GM10266 (cell line): ENCODE data around the gene CDK6.

Source experiments
- DNase-seq: peaks from one replicate; pipeline ENCODE4 v3.0.0; 2012; ENCODE audit errors: extremely low spot score
- TF ChIP-seq, protein P1 (sequence below): IDR thresholded peaks from 2 replicates; pipeline ENCODE4 v1.5.1; 2012; ENCODE audit warnings: mild to moderate bottlenecking, low read depth; ENCODE audit not compliant: control insufficient read depth, insufficient read depth; ENCODE audit errors: missing control alignments

Gene CDK6

DNA sequence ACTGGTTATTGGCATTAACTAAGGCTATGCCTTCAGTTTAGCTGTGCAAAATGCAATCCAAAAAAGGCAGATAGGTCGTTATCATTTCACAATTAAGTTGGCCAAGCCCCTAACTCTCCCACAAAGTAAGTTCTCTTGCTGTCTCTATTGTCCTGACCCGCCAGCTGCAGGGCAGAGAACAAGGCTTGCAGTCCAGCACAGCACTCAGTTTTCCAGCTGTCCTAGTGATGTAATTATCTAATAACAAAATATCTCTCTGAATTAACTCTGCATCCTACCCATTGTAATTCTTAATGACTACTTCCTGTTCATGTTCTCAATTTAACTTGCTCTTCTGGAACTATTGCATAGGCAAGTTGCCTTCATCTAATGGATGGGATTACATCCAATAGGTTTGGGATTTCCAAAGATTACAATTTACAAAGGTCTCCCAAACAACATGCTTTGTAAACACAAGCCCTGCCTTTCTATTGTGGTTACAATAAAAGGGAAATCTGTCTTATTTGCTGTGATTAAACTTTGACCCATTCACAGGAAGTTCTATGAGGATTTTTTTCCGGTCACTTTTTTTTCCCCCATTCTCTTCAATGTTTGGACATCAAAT is 55.2 kb downstream of the CDK6 start:
- DNase-seq: no peak
- TF ChIP-seq, protein P1, sequence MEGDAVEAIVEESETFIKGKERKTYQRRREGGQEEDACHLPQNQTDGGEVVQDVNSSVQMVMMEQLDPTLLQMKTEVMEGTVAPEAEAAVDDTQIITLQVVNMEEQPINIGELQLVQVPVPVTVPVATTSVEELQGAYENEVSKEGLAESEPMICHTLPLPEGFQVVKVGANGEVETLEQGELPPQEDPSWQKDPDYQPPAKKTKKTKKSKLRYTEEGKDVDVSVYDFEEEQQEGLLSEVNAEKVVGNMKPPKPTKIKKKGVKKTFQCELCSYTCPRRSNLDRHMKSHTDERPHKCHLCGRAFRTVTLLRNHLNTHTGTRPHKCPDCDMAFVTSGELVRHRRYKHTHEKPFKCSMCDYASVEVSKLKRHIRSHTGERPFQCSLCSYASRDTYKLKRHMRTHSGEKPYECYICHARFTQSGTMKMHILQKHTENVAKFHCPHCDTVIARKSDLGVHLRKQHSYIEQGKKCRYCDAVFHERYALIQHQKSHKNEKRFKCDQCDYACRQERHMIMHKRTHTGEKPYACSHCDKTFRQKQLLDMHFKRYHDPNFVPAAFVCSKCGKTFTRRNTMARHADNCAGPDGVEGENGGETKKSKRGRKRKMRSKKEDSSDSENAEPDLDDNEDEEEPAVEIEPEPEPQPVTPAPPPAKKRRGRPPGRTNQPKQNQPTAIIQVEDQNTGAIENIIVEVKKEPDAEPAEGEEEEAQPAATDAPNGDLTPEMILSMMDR: no peak

DNA sequence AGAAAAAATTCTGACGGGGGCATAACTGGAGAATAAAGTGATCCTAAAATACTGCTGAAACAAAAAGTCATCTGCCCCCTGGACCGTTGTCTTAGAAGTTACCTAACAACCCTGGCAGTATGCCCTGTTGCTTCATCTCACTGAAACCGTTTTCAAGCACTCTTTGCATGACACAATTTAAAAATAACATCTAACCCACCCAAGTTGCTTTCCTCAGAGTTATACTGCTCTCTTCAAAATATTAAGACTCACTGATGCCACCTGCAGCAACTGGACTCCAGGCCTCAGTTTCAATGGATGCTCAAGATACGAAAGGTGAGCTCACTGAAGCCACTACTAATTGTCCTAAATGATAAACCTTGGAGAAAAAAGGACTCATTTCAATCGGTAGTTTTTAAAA is 57.4 kb downstream of the CDK6 start:
- DNase-seq: no peak
- TF ChIP-seq, protein P1: peak; percentile 6

DNA sequence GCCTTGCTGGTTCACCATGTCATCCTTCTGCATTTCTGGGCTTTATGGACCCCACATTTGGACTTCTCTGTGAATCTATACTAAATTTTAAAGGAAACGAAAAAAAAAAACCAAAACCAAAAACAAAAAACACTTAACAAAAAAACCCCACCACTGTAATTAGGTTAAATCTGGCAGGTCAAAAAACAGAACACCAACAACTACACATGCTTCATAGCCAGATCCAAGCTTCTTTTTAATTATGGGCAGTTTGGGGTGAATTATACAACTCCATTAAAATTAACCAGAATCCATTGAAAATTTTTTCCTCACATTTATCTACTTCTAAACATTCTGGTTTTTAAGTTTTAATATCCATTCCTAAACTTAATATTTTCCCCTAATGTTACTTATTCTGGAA is 58.4 kb downstream of the CDK6 start:
- TF ChIP-seq, protein P1: no peak

DNA sequence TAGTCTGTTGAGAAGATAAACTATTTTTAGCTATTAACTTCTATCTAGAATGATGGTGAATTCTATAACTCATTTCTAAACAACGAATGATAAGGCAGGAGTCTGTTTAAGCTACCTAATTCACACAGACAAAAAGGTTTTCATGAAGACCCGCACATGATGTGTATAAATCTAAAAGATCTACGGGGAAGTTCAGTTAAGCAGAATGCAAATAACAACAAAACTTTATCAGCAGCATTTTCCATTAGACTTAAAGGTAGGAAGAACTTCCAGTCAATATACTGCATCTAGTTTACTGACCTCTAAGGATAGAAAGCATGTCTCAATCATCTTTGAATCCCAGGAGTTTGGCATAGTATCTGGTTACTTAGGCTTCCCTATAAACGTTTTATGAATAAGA is 62.6 kb downstream of the CDK6 start:
- no peak for DNase-seq
- TF ChIP-seq, protein P1: no peak

More for the DNA sequence above, 58.4 kb downstream of the CDK6 start:
- no peak for DNase-seq

DNA sequence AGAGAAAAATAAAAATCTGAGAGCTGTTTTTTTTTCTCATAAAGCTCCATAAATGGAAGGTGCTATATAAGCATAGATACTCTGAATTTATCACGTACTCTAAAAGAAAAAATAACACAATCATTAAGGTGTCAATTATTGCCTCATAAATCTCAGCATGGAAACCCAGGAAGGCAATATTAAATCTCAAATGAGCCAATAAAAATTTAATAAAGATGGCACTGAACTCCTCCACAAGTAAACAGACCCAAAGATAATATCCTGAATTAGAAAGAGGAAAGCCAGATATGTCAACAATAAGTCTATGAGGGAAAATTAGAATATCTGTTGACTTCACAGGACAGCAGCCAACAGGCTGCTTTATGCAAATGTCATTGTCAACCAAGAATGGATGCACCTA is 66.5 kb downstream of the CDK6 start:
- no peak for DNase-seq
- TF ChIP-seq, protein P1: no peak

DNA sequence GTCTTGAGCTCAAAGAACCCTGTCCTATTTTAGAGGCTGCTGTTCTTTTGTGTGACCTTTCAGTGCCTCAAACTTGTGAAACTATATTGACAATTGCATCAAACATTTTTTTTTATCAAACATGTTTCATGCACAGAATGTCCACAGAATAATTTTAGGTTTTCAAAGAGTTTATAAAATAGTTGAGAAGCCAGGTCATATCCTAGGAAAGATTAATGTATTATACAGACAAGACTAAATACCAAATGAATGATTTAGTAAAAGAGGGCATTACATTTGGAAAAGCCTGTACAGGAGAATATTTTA is 67.0 kb downstream of the CDK6 start:
- DNase-seq: no peak
- TF ChIP-seq, protein P1: no peak

DNA sequence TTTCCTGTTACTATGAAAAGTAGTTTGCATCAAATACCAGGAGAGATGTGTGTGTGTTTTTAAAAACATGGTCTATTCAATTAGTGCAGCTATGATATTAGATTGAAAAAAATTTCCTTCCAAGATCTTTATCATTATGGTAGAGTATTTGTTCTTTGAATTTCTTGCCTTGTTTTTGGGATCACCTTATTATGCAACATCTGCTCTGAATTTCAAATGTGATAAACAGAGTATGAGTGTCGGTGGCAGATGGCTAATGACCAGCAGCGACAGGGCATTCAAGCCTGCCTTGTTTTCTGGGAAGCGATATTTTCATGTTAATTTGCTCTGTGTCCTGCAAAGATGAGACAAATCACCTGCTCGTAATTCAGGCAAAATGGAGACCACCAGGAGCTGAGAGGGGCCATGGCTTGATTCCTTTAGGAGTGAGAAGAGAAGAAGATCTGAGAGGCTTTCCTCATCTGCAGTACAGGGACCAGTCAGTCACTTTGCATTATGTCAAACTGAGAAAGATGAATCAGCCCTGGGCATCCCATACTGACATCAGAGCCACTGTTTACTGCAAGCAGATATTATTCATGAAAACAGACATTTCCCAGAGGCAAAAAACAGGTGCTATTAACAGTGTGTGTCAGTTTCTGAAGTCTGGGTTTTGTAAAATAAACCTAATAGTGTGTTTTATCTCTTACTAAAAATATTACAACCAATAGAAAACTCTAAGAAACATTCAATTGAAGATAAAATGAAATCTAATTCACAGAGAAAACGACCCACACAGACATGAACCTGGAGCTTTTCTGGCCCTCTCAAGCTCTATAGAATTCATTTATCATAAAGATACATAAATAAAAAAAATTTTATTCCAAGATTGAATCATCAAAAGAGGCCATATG is 67.6 kb downstream of the CDK6 start:
- TF ChIP-seq, protein P1: no peak
- peak; percentile 44 for DNase-seq
